Activated naive CD8-positive, alpha-beta T cell treated with anti-CD3 and anti-CD28 coated beads, Interleukin-2, amount 50 U/mL, for 16 hours (primary cell): ENCODE results near the gene NHEJ1.
"Not testable (repeated sequence)": the region's sequence is repeated elsewhere in the genome, so short reads cannot be mapped to it uniquely, and the experiment has no call there.

Experiments used
- DNase-seq: peaks from one replicate; pipeline ENCODE4 v3.0.0-alpha.2; 2020; ENCODE audit warnings: low read depth, low spot score

Gene NHEJ1

GRCh38 chr2:219160186-219161017 lies at the start of gene NHEJ1:
TSS of gene NHEJ1 (minus strand) at chr2:219160815. CDS start at chr2:219158362, 2,453 bp downstream.
- peak; percentile 86 for DNase-seq

- DNase-seq, result no peak
Observed at GRCh38 chr2:219209236-219210195, 48.9 kb upstream of the NHEJ1 start.

- DNase-seq, result no peak
Observed at GRCh38 chr2:219207884-219208740, 47.5 kb upstream of the NHEJ1 start.

- DNase-seq, result no peak
Observed at GRCh38 chr2:219207134-219207883, 46.7 kb upstream of the NHEJ1 start.

GRCh38 chr2:219206328-219207133 lies 45.9 kb upstream of the NHEJ1 start, which contains the start of gene ZFAND2B:
TSS of gene ZFAND2B (plus strand) at chr2:219206782. CDS start at chr2:219206988, 206 bp downstream.
- DNase-seq, result peak; percentile 87

- DNase-seq, result no peak
Observed at GRCh38 chr2:219205981-219206327, 45.3 kb upstream of the NHEJ1 start.

- no peak for DNase-seq
Observed at GRCh38 chr2:219205165-219205538, 44.5 kb upstream of the NHEJ1 start.

GRCh38 chr2:219204425-219205164 lies 44.0 kb upstream of the NHEJ1 start:
- no peak for DNase-seq

GRCh38 chr2:219201331-219201730 lies 40.7 kb upstream of the NHEJ1 start:
- DNase-seq, result not testable (repeated sequence)

GRCh38 chr2:219200502-219201326 lies 40.1 kb upstream of the NHEJ1 start:
- DNase-seq, result not testable (repeated sequence)

GRCh38 chr2:219199470-219200211 lies 39.0 kb upstream of the NHEJ1 start:
- no peak for DNase-seq

GRCh38 chr2:219198974-219199373 lies 38.4 kb upstream of the NHEJ1 start:
- no peak for DNase-seq

GRCh38 chr2:219197388-219197787 lies 36.8 kb upstream of the NHEJ1 start:
- no peak for DNase-seq

- DNase-seq, result no peak
Observed at GRCh38 chr2:219186754-219187456, 26.3 kb upstream of the NHEJ1 start.

GRCh38 chr2:219184121-219184520 lies 23.5 kb upstream of the NHEJ1 start:
- no peak for DNase-seq

- no peak for DNase-seq
Observed at GRCh38 chr2:219183151-219183772, 22.6 kb upstream of the NHEJ1 start.
